ENCODE results near the gene XYLT2.

GRCh38 chr17:50360486-50361115, 14.7 kb downstream of the XYLT2 start:
- TF ChIP-seq POLR2A (IDR thresholded peaks at IDR 0.05): no peak
- TF ChIP-seq, protein P1, sequence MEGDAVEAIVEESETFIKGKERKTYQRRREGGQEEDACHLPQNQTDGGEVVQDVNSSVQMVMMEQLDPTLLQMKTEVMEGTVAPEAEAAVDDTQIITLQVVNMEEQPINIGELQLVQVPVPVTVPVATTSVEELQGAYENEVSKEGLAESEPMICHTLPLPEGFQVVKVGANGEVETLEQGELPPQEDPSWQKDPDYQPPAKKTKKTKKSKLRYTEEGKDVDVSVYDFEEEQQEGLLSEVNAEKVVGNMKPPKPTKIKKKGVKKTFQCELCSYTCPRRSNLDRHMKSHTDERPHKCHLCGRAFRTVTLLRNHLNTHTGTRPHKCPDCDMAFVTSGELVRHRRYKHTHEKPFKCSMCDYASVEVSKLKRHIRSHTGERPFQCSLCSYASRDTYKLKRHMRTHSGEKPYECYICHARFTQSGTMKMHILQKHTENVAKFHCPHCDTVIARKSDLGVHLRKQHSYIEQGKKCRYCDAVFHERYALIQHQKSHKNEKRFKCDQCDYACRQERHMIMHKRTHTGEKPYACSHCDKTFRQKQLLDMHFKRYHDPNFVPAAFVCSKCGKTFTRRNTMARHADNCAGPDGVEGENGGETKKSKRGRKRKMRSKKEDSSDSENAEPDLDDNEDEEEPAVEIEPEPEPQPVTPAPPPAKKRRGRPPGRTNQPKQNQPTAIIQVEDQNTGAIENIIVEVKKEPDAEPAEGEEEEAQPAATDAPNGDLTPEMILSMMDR (IDR thresholded peaks at IDR 0.05): no peak

All from tibial nerve (tissue), 3 donors.